ENCODE data around the gene SMARCE1.

- TF ChIP-seq CTCF (conservative IDR thresholded peaks at IDR 0.05; ENCODE audit: low read depth, low read length) (no peak), MXI1 (IDR thresholded peaks at IDR 0.05; ENCODE audit: borderline replicate concordance, low read depth, low read length) (no peak), SMC3 (IDR thresholded peaks at IDR 0.05; ENCODE audit: low read depth, low read length) (no peak), RCOR1 (IDR thresholded peaks at IDR 0.05; ENCODE audit: insufficient replicate concordance, low read length) (no peak), POLR2A (IDR thresholded peaks at IDR 0.05; ENCODE audit: low read depth, low read length) (no peak), RFX5 (IDR thresholded peaks at IDR 0.05; ENCODE audit: low read depth, low read length) (no peak), FOS (IDR thresholded peaks at IDR 0.05; ENCODE audit: low read depth, low read length) (no peak), MAFK (IDR thresholded peaks at IDR 0.05; ENCODE audit: low read depth, low read length) (no peak), MAZ (IDR thresholded peaks at IDR 0.05; ENCODE audit: borderline replicate concordance, low read depth, low read length) (no peak), CEBPB (IDR thresholded peaks at IDR 0.05; ENCODE audit: low read depth, low read length) (no peak), RAD21 (IDR thresholded peaks at IDR 0.05; ENCODE audit: low read length) (no peak)
- TF ChIP-seq, protein P1, sequence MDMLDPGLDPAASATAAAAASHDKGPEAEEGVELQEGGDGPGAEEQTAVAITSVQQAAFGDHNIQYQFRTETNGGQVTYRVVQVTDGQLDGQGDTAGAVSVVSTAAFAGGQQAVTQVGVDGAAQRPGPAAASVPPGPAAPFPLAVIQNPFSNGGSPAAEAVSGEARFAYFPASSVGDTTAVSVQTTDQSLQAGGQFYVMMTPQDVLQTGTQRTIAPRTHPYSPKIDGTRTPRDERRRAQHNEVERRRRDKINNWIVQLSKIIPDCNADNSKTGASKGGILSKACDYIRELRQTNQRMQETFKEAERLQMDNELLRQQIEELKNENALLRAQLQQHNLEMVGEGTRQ (IDR thresholded peaks at IDR 0.05; ENCODE audit: low read depth, low read length), result no peak
Measured at GRCh38 chr17:40611840-40612474, 35.7 kb downstream of the SMARCE1 start.

Data from IMR-90 (cell line).